Activated CD4-positive, alpha-beta T cell treated with anti-CD3 and anti-CD28 coated beads, Interleukin-2, amount 10 ng/mL, durations not matched to agents 24 days and 14 days (primary cell): ENCODE data around the gene TAF1. TPM values are rescaled to one million over a fixed set of nuclear protein-coding genes. Genes with fewer than 3 reads are reported as not detected.
"Not testable (repeated sequence)": the region's sequence is repeated elsewhere in the genome, so short reads cannot be mapped to it uniquely, and the experiment has no call there.

Source experiments
- DNase-seq: peaks from one replicate; pipeline ENCODE4 v3.0.0; 2022
- H3K27ac Mint-ChIP-seq: one replicate; pipeline ENCODE4 v1.8.0; 2022; ENCODE audit warnings: mild to moderate bottlenecking, mixed read lengths
- H3K27me3 Mint-ChIP-seq: one replicate; pipeline ENCODE4 v1.8.0; 2022; ENCODE audit warnings: mixed read lengths
- H3K36me3 Mint-ChIP-seq: one replicate; pipeline ENCODE4 v1.8.0; 2022; ENCODE audit warnings: low read depth, mild to moderate bottlenecking, mixed read lengths
- H3K4me1 Mint-ChIP-seq: one replicate; pipeline ENCODE4 v1.8.0; 2021; ENCODE audit warnings: mixed read lengths
- H3K4me3 Mint-ChIP-seq: one replicate; pipeline ENCODE4 v1.8.0; 2022; ENCODE audit warnings: mild to moderate bottlenecking, moderate library complexity, mixed read lengths
- H3K9me3 Mint-ChIP-seq: one replicate; pipeline ENCODE4 v1.8.0; 2021; ENCODE audit warnings: mixed read lengths
- intact Hi-C: fragments of 100-400 bp; cut with micrococcal nuclease; formaldehyde crosslinking; loops from one replicate; pipeline ENCODE4 v1.15.1; 2023
- total RNA-seq: library from RNA; stranded (reverse); gene quantifications from 2 replicates; pipeline ENCODE4 v1.2.3, GENCODE V29; 2022

TAF1 gene, protein sequence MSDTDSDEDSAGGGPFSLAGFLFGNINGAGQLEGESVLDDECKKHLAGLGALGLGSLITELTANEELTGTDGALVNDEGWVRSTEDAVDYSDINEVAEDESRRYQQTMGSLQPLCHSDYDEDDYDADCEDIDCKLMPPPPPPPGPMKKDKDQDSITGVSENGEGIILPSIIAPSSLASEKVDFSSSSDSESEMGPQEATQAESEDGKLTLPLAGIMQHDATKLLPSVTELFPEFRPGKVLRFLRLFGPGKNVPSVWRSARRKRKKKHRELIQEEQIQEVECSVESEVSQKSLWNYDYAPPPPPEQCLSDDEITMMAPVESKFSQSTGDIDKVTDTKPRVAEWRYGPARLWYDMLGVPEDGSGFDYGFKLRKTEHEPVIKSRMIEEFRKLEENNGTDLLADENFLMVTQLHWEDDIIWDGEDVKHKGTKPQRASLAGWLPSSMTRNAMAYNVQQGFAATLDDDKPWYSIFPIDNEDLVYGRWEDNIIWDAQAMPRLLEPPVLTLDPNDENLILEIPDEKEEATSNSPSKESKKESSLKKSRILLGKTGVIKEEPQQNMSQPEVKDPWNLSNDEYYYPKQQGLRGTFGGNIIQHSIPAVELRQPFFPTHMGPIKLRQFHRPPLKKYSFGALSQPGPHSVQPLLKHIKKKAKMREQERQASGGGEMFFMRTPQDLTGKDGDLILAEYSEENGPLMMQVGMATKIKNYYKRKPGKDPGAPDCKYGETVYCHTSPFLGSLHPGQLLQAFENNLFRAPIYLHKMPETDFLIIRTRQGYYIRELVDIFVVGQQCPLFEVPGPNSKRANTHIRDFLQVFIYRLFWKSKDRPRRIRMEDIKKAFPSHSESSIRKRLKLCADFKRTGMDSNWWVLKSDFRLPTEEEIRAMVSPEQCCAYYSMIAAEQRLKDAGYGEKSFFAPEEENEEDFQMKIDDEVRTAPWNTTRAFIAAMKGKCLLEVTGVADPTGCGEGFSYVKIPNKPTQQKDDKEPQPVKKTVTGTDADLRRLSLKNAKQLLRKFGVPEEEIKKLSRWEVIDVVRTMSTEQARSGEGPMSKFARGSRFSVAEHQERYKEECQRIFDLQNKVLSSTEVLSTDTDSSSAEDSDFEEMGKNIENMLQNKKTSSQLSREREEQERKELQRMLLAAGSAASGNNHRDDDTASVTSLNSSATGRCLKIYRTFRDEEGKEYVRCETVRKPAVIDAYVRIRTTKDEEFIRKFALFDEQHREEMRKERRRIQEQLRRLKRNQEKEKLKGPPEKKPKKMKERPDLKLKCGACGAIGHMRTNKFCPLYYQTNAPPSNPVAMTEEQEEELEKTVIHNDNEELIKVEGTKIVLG (N-terminal part only)
- total RNA-seq: 46.7 and 47.8 TPM in 2 replicates

DNA sequence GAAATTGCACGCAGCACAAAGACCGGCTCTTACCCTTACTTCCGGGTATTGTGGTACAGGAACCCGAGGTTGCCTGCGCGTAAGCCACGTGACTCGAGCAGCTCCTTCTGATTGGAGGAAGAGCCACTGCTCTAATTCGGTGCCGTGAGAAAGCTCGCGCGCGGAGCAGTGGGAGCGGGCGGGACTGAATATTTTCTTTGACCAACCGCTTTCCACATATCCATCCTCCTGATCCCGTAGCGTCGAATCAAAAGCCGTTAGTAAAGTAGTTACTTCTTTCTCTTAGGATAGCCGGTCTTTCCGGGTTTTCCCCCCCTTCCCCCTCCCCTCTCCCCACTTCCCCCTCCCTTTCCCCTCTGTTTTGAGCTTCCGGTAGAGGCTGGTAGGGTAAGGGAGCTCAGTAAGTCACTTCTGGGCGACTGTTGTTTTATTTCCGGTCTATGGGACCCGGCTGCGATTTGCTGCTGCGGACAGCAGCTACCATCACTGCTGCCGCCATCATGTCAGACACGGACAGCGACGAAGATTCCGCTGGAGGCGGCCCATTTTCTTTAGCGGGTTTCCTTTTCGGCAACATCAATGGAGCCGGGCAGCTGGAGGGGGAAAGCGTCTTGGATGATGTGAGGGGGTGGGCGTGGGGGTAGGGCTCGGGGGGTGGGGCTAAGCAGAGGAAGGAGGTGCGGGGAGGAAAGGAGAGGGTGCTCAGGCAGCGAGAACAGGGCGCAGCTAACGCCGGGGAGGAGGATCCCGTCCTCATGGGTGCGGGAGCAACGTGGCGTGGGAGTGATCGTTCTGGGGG lies at the start of gene TAF1:
Gene TAF1, plus strand, starts transcription at position 483 of the 799 bp plus-strand sequence. Its CDS starts 18 bp downstream, at position 501.
- DNase-seq: peak; percentile 96
- Mint-ChIP-seq H3K4me1 (peaks cover 21% of the 10 kb centered on the region), H3K9me3 (no peaks in the 10 kb centered on the region), H3K4me3 (peak within 1 kb of the TSS; percentile 98), H3K27ac (peak within 1 kb of the TSS; percentile 100), H3K36me3 (peaks cover 13% of the 10 kb centered on the region), H3K27me3 (no peaks in the 10 kb centered on the region)
- intact Hi-C loops: loop anchor here (1.0 to 10.0 kb wide), 8 partner anchors 83 to 911 kb away; partner anchors contain the start of genes CXCR3, FOXO4, IL2RG and NONO

DNA sequence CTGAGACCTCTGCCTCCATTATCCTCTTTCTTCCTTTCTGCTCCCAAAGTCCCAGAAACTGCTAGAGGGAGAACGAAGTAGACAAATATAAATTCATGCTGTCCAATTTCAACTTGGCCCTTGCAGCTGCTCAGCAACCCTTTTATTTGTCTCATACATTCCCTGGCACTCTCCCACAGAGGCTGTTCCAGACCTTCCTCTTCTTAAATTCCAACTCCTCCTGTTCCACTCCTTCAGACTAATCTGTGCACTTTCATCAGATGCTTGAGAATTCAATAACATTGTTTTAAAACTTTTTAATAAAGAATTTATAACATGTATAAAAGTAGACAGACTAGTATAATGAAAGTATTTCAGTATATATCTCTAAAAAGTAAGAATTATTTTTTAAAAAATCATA lies 49.2 kb upstream of the TAF1 start:
- not testable (repeated sequence) for H3K36me3 Mint-ChIP-seq

DNA sequence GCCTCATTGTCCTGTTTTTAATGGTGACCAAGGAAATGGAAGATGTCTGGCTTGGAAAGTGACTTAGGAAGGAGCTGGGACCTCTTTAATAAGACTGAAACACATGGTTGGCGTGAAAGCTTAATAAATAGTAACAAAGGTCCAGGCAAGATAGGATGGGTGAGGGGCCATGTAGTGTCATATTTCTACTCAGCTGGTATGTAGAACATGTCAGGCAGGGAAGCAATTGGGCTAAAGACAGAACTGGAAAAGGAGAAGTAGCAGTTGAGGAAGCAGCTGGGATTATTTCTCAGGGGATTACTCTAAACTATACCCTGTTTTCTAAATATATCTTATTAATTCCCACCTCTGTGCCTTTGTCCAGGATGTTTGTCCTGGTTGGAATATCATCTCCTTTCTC lies 46.0 kb upstream of the TAF1 start:
- Mint-ChIP-seq H3K4me3 (no peak overlapping the region), H3K4me1 (no peaks in the 10 kb centered on the region), H3K27me3 (no peaks in the 10 kb centered on the region), H3K9me3 (no peaks in the 10 kb centered on the region), H3K36me3 (peaks cover 15% of the 10 kb centered on the region), H3K27ac (no peak overlapping the region)
- intact Hi-C loops: no loop called here
- DNase-seq: no peak

More for the DNA sequence above, 49.2 kb upstream of the TAF1 start:
- DNase-seq, intact Hi-C loops, H3K4me3 Mint-ChIP-seq, H3K27ac Mint-ChIP-seq, H3K4me1 Mint-ChIP-seq, H3K27me3 Mint-ChIP-seq, H3K9me3 Mint-ChIP-seq: not testable (repeated sequence)

DNA sequence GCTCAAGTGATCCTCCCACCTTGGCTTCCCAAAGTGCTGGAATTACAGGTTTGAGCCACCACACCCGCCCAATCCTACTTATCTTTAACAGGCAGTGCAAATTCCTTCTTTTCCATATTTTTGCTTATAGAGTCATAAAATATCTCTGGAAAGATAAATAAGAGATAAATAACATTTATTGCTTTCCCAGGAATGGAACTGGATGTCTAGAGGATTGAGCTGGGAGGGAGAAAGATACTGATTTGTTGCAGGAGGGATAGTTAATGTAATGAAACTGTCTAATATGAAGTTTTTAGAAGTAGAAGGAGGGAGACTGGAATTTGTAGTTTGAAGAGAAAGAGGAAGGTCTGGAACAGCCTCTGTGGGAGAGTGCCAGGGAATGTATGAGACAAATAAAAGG lies 44.4 kb upstream of the TAF1 start:
- Mint-ChIP-seq H3K27ac (no peak overlapping the region), H3K36me3 (peaks cover 17% of the 10 kb centered on the region), H3K27me3 (no peaks in the 10 kb centered on the region), H3K9me3 (no peaks in the 10 kb centered on the region), H3K4me1 (no peaks in the 10 kb centered on the region), H3K4me3 (no peak overlapping the region)
- DNase-seq: no peak
- intact Hi-C loops: no loop called here

DNA sequence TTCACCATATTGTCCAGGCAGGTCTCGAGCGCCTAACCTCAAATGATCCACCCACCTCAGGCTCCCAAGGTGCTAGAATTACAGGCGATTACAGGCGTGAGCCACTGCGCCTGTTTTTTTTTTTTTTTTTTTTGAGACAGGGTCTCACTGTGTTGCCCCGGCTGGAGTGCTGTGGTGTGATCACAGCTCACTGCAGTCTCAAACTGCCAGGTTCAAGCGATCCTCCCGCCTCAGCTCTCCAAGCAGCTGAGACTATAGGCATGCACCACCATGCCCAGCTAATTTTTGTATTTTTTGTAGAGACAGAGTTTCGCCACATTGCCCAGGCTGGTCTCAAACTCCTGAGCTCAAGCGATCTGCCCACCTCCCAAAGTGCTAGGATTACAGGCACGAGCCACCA lies 41.7 kb upstream of the TAF1 start:
- H3K27me3 Mint-ChIP-seq, intact Hi-C loops, DNase-seq, H3K4me3 Mint-ChIP-seq, H3K4me1 Mint-ChIP-seq, H3K9me3 Mint-ChIP-seq, H3K27ac Mint-ChIP-seq: not testable (repeated sequence)
- H3K36me3 Mint-ChIP-seq: peaks cover 21% of the 10 kb centered on the region

DNA sequence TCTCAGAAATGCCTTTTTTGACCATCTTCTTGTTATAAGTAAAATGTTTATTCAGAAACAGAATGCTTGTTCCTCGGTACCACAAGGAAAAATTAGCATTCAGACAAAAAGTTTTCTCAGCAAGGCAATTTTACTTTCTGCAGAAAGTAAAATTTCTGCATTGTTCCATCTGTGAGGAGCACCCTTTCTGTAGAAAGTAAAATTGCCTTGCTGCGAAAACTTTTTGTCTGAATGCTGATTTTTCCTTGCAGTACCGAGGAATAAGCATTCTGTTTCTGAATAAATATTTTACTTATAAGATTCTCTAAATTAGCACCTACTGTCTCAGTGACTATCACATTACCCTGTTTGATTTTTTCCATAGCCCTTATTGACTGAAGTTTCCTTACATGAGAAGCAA lies 39.8 kb upstream of the TAF1 start:
- DNase-seq: no peak
- intact Hi-C loops: no loop called here
- H3K27me3 Mint-ChIP-seq: no peaks in the 10 kb centered on the region
- no peaks in the 10 kb centered on the region for H3K9me3 Mint-ChIP-seq
- H3K27ac Mint-ChIP-seq: no peak overlapping the region
- no peaks in the 10 kb centered on the region for H3K4me1 Mint-ChIP-seq
- H3K36me3 Mint-ChIP-seq: peaks cover 26% of the 10 kb centered on the region
- H3K4me3 Mint-ChIP-seq: no peak overlapping the region

DNA sequence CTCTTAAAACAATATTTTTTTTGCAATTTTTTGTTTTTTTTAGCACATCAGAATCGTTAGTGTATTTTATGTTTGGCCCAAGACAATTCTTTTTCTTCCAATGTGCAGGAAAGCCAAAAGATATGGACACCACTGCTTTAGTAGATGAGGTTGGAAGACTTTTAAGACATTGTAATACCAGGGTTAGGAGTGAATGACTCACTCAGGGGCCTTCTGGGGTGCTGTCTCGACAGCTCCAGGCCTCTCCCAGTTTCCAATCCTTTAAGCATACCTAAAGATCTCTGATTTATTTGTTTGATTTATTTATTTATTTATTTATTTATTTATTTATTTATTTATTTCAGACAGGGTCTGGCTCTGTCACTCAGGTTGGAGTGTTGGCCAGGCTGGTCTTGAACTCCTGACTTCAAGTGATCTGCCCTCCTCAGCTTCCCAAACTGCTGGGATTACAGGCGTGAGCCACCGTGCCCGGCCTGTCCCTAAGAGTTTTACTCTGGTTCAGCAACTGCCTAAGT lies 16.9 kb upstream of the TAF1 start:
- H3K4me1 Mint-ChIP-seq, H3K36me3 Mint-ChIP-seq, H3K9me3 Mint-ChIP-seq, H3K27ac Mint-ChIP-seq, H3K4me3 Mint-ChIP-seq, intact Hi-C loops, DNase-seq, H3K27me3 Mint-ChIP-seq: not testable (repeated sequence)

DNA sequence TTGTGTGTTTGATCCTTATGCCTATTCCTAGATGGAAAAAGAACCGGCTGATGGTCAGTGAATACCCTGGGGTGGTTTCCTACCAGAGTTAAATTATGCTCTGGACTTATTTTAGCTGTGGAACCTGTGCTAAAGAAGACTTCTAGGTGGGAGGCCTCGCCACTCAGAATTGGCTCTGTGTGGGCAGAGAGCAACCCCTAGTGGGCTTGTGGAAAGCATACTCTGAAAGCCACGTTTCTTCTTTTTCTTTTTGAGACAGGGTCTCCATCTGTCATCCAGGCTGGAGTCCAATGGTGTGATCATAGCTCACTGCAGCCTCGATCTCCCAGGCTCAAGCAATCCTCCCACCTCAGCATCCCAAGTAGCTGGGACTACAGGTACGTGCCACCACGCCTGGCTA lies 16.3 kb upstream of the TAF1 start:
- H3K27ac Mint-ChIP-seq, H3K36me3 Mint-ChIP-seq, H3K4me1 Mint-ChIP-seq, DNase-seq, H3K4me3 Mint-ChIP-seq, H3K9me3 Mint-ChIP-seq, H3K27me3 Mint-ChIP-seq, intact Hi-C loops: not testable (repeated sequence)

DNA sequence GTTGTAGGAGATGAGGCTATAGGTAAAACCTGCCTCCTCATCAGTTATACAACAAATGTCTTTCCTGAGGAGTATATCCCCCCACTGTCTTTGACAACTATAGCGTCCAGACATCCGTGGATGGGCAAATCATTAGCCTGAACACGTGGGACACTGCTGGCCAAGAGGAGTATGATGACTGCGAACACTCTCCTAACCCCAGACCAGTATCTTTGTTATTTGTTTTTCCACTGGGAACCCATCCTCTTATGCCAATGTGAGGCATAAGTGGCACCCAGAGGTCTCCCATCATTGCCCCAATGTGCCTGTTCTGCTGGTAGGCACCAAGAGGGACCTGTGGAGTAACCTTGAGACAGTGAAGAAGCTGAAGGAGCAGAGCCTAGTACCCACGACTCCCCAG lies 13.7 kb upstream of the TAF1 start:
- H3K27me3 Mint-ChIP-seq, DNase-seq, intact Hi-C loops, H3K4me1 Mint-ChIP-seq, H3K27ac Mint-ChIP-seq, H3K9me3 Mint-ChIP-seq, H3K36me3 Mint-ChIP-seq, H3K4me3 Mint-ChIP-seq: not testable (repeated sequence)

DNA sequence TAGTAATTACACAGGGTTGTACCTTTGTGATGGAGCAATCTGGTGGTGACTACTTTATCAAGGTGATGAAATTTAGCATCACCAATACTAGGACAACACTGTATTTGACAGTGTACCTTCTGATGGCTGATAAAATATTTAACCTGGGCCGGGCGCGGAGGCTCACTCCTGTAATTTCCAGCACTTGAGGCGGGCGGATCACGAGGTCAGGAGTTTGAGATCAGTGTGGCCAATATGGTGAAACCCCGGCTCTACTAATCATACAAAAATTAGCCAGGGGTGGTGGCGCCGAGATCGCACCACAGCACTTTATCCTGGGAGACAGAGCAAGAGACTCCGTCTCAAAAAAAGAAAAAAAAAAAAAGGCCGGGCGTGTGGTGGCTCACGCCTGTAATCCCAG lies 1.9 kb upstream of the TAF1 start:
- no peaks in the 10 kb centered on the region for H3K27me3 Mint-ChIP-seq
- H3K4me3 Mint-ChIP-seq: peak overlapping the region; percentile 15
- intact Hi-C loops: loop anchor here (10.0 kb wide), 1 partner anchor 909 kb away; no protein-coding TSS in a partner anchor
- peaks cover 7% of the 10 kb centered on the region for H3K36me3 Mint-ChIP-seq
- no peak overlapping the region for H3K27ac Mint-ChIP-seq
- no peak for DNase-seq
- no peaks in the 10 kb centered on the region for H3K9me3 Mint-ChIP-seq
- H3K4me1 Mint-ChIP-seq: peaks cover 15% of the 10 kb centered on the region

DNA sequence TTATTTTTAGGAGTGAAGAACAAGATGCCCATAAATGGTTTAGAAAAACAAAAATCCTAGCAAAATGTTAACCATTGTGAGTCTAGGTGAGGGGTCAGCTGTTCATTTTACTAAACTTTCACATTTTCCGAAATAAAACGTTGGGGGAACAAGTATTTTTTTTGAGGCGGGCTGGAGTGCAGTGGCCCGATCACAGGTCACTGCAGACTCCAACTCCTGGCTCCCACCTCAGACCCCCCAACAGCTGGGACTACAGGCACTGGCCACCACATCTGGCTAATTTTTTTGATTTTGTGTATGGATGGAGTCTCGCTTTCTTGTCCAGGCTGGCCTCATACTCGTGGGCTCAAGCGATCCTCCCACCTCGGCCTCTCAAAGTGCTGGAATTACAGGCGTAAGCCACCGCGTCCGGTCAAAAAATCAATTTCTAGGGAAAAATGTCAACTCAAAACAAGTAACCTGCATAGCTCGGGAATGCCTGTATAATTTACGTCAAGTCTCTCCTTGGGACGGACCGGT lies 742 bp upstream of the TAF1 start:
- Mint-ChIP-seq H3K4me3 (peak overlapping the region; percentile 98), H3K27ac (peak overlapping the region; percentile 100), H3K4me1 (peaks cover 15% of the 10 kb centered on the region), H3K9me3 (no peaks in the 10 kb centered on the region), H3K27me3 (no peaks in the 10 kb centered on the region), H3K36me3 (peaks cover 8% of the 10 kb centered on the region)
- intact Hi-C loops: loop anchor here (5.0 to 10.0 kb wide), 3 partner anchors 252 to 911 kb away; partner anchors contain the start of genes CXCR3 and IL2RG
- no peak for DNase-seq

DNA sequence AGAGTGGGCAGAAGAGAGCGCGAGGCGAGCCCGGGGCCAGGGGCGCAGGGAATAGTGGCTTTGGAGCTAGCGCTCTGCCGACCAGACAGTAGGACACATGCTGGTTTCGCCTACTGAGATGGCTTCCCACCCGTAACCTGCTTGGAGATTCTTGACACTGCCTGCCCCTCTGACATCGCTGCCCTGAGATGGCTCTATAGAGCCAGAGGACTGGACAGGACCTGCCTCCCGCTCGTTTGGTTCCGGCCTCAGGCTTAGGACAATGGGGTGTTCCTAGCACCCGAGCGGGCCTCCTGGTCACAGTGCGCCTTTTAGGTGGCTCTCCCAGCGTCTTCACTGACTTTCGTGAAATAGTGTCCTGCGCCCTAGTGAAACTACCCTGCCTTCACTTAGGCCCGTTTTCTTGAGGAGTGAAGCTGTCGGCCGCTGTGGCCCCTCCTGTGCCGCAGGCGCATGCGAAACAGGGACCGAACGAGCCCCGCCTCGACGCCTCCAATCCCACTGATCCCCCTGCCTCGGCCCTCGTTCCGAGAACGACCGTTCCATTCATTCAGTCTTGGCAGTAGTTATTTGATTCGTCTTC lies 608 bp downstream of the TAF1 start:
- intact Hi-C loops: loop anchor here (1.0 to 10.0 kb wide), 8 partner anchors 83 to 912 kb away; partner anchors contain the start of genes CXCR3, FOXO4, IL2RG and NONO
- Mint-ChIP-seq H3K27ac (peak overlapping the region; percentile 100), H3K9me3 (no peaks in the 10 kb centered on the region), H3K36me3 (peaks cover 17% of the 10 kb centered on the region), H3K4me1 (peaks cover 25% of the 10 kb centered on the region), H3K27me3 (no peaks in the 10 kb centered on the region), H3K4me3 (peak overlapping the region; percentile 98)
- peak; percentile 72 for DNase-seq
